ENCODE measurements around the gene TNFSF11. TPM values are rescaled to one million over a fixed set of nuclear protein-coding genes. Genes with fewer than 3 reads are reported as not detected.

TNFSF11 gene, protein sequence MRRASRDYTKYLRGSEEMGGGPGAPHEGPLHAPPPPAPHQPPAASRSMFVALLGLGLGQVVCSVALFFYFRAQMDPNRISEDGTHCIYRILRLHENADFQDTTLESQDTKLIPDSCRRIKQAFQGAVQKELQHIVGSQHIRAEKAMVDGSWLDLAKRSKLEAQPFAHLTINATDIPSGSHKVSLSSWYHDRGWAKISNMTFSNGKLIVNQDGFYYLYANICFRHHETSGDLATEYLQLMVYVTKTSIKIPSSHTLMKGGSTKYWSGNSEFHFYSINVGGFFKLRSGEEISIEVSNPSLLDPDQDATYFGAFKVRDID
- total RNA-seq (2012; rRNA removed) = 0.51 TPM in 1 of 2 replicates, not detected in the other

DNA sequence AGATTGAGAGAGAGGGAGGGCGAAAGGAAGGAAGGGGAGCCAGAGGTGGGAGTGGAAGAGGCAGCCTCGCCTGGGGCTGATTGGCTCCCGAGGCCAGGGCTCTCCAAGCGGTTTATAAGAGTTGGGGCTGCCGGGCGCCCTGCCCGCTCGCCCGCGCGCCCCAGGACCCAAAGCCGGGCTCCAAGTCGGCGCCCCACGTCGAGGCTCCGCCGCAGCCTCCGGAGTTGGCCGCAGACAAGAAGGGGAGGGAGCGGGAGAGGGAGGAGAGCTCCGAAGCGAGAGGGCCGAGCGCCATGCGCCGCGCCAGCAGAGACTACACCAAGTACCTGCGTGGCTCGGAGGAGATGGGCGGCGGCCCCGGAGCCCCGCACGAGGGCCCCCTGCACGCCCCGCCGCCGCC, at the start of gene TNFSF11:
Gene TNFSF11, plus strand, starts transcription at position 142 of the 400 bp plus-strand sequence. Its CDS starts 152 bp downstream, at position 294.
- H3K9ac ChIP-seq (ENCODE audit: low read depth, low read length) = no peak within 1 kb of the TSS

DNA sequence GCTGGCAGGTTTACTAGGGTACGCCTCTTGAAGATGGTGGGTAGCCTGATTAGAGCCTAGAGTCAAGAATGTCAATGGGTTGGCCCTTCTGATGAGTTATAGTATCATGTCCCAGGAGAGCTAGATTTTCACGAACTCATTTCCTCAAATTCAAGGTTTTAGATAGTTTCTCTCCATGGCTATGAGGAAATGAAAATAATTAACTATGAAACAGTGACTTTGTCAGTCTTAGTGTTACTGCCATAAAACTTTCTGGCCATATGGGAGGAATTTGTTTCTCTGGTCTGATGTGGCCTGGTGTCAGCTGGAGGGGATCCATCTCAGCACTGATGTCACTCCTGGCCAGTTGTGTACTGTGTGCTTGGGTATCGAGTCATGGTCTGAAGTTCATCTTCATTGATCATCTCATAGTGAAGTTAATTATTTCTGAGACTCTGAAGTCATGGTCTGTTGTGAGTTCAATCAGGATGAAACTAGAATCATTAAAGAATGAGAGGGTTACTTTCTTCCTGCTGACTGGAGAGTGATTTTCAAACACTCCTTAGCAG, 49.4 kb upstream of the TNFSF11 start:
- H3K9ac ChIP-seq (ENCODE audit: low read depth, low read length) = no peak overlapping the region
- H3K36me3 ChIP-seq (ENCODE audit: insufficient read depth, low read length) = no peaks in the 10 kb centered on the region
- H3K4me2 ChIP-seq (ENCODE audit: low read length) = no peak overlapping the region
- H3K4me1 ChIP-seq (ENCODE audit: control insufficient read depth, insufficient read depth, low read length) = no peaks in the 10 kb centered on the region
- no peaks in the 10 kb centered on the region for H3K9me3 ChIP-seq (replicated peaks; ENCODE audit: low read length)
- no peak overlapping the region for H3K4me3 ChIP-seq (ENCODE audit: low read length)
- peaks cover 25% of the 10 kb centered on the region for H3K27me3 ChIP-seq (ENCODE audit: control insufficient read depth, insufficient read depth, low read length)

More for the DNA sequence above, at the start of gene TNFSF11:
- Histone ChIP-seq H3K27me3 (ENCODE audit: control insufficient read depth, insufficient read depth, low read length) (peaks cover 73% of the 10 kb centered on the region), H3K4me2 (ENCODE audit: low read length) (peak within 1 kb of the TSS; percentile 68), H3K36me3 (ENCODE audit: insufficient read depth, low read length) (no peaks in the 10 kb centered on the region), H3K4me1 (ENCODE audit: control insufficient read depth, insufficient read depth, low read length) (peaks cover 9% of the 10 kb centered on the region), H3K4me3 (ENCODE audit: low read length) (peak within 1 kb of the TSS; percentile 59), H3K9me3 (replicated peaks; ENCODE audit: low read length) (peaks cover 3% of the 10 kb centered on the region)

DNA sequence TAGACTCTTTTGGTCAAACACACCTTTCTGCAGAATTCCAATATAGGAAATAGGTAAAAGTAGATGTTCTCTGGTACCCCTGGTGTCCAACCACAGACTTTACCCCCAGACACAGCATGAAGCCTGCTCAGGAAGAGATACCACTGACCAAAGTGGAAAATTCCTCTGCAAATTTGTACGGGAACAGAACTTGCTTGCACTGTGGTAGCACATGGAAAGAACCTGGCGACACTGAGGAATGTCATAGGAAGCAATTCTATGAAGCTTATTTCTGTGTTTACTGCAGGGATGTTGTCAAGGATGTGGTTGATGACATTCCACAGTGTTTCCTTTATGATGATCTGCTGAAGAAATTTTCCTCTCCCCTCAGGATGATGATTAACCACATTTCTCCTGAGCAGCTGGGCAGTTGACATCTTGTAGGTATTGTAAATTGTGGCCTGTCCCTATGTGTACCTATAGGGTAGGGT, 48.9 kb upstream of the TNFSF11 start:
- peaks cover 21% of the 10 kb centered on the region for H3K27me3 ChIP-seq (ENCODE audit: control insufficient read depth, insufficient read depth, low read length)
- no peak overlapping the region for H3K9ac ChIP-seq (ENCODE audit: low read depth, low read length)
- no peaks in the 10 kb centered on the region for H3K9me3 ChIP-seq (replicated peaks; ENCODE audit: low read length)
- no peak overlapping the region for H3K4me3 ChIP-seq (ENCODE audit: low read length)
- H3K4me1 ChIP-seq (ENCODE audit: control insufficient read depth, insufficient read depth, low read length) = no peaks in the 10 kb centered on the region
- H3K4me2 ChIP-seq (ENCODE audit: low read length) = no peak overlapping the region
- H3K36me3 ChIP-seq (ENCODE audit: insufficient read depth, low read length) = no peaks in the 10 kb centered on the region

DNA sequence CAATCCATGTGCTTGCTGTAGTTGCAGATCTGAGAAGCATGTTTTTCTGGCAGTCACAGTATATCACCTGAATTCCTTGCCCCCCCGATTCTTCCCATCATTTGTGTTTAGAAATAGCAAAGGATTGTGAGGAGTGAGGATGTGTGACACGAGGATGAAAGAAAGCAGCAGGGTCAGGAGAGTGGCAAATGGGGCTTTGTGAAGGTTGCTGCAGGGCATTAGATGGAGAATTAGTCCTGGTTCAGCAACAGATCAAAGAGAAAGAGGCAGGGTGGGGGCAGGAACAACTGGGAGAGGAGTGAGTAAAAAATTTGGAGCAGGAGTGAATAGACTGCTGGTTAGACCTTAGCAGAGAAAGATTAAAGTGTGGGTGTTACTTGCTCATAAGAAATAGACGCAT, 47.7 kb upstream of the TNFSF11 start:
- Histone ChIP-seq H3K9me3 (replicated peaks; ENCODE audit: low read length) (no peaks in the 10 kb centered on the region), H3K4me1 (ENCODE audit: control insufficient read depth, insufficient read depth, low read length) (no peaks in the 10 kb centered on the region), H3K36me3 (ENCODE audit: insufficient read depth, low read length) (no peaks in the 10 kb centered on the region), H3K4me2 (ENCODE audit: low read length) (no peak overlapping the region), H3K4me3 (ENCODE audit: low read length) (no peak overlapping the region), H3K9ac (ENCODE audit: low read depth, low read length) (no peak overlapping the region), H3K27me3 (ENCODE audit: control insufficient read depth, insufficient read depth, low read length) (peaks cover 28% of the 10 kb centered on the region)

DNA sequence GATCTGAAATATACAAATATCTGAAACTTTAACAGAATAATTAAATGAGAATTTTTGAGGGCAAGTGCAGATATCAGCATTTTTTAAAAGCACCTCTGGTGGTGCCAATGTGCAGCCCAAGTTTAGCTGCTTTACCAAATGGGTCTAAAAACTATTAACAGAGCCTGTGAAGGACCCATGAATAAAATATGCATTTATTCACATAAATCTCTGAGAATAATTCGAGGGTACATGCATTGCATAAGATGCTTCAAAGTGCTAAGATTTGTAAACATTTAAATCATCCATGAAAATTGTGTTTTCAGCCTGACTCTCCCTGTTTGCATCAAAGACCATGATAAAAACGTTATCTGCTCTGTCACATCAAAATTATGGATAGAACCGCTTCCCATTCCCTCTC, 47.1 kb upstream of the TNFSF11 start:
- Histone ChIP-seq H3K27me3 (ENCODE audit: control insufficient read depth, insufficient read depth, low read length) (peaks cover 31% of the 10 kb centered on the region), H3K36me3 (ENCODE audit: insufficient read depth, low read length) (no peaks in the 10 kb centered on the region), H3K4me2 (ENCODE audit: low read length) (no peak overlapping the region), H3K9me3 (replicated peaks; ENCODE audit: low read length) (no peaks in the 10 kb centered on the region), H3K9ac (ENCODE audit: low read depth, low read length) (no peak overlapping the region), H3K4me1 (ENCODE audit: control insufficient read depth, insufficient read depth, low read length) (no peaks in the 10 kb centered on the region), H3K4me3 (ENCODE audit: low read length) (no peak overlapping the region)

DNA sequence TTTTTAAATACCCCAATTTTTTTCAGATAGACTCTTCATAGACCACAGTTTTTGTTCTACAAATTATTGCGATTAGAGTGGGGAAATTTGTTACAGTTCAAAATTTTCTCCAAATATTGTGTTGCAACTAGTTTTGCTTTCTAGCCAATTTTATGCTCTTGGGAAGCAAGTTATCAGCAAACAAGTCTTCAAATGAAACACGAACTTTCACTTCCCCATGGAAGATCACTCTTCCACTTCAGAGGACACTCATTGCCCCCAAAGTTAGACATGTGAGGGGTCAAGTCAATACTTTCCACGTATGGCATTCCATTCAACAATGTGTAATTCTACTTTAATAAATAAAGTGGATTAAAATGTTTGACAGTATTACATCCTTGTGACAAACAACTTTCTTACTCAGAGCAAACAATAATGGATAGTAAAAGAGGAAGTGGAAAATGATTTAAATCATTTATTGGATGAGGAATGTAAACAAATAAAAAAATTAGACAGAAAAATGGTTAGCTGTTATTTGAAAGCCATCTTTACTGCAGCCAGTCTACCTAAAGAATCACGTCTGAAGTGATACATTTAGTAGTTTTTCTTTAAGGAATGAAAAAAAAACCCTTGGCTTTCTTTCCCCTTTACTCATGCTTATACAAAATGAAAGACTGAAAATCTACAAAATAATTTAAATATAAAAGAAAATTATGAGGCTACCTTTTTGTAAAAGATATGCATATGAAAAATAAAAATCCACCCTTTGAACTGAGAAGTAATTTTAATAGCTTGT, 41.2 kb upstream of the TNFSF11 start:
- no peaks in the 10 kb centered on the region for H3K36me3 ChIP-seq (ENCODE audit: insufficient read depth, low read length)
- H3K4me2 ChIP-seq (ENCODE audit: low read length) = no peak overlapping the region
- no peaks in the 10 kb centered on the region for H3K9me3 ChIP-seq (replicated peaks; ENCODE audit: low read length)
- H3K4me3 ChIP-seq (ENCODE audit: low read length) = no peak overlapping the region
- no peak overlapping the region for H3K9ac ChIP-seq (ENCODE audit: low read depth, low read length)
- H3K4me1 ChIP-seq (ENCODE audit: control insufficient read depth, insufficient read depth, low read length) = no peaks in the 10 kb centered on the region
- peaks cover 19% of the 10 kb centered on the region for H3K27me3 ChIP-seq (ENCODE audit: control insufficient read depth, insufficient read depth, low read length)

DNA sequence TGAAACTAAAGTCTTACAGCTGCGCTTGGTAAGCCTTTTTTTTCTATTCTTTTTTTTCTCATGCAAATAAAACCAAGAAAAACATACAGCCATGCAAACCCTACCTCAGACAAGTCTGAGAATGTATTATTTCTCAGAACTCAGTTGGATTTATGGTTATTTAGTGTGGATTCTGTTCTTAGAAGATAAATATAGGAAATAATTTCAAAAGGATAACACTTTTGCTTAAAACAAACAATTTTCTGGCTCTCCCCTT, 40.7 kb upstream of the TNFSF11 start:
- no peaks in the 10 kb centered on the region for H3K36me3 ChIP-seq (ENCODE audit: insufficient read depth, low read length)
- no peak overlapping the region for H3K9ac ChIP-seq (ENCODE audit: low read depth, low read length)
- H3K4me3 ChIP-seq (ENCODE audit: low read length) = no peak overlapping the region
- no peaks in the 10 kb centered on the region for H3K4me1 ChIP-seq (ENCODE audit: control insufficient read depth, insufficient read depth, low read length)
- H3K4me2 ChIP-seq (ENCODE audit: low read length) = no peak overlapping the region
- H3K27me3 ChIP-seq (ENCODE audit: control insufficient read depth, insufficient read depth, low read length) = peaks cover 23% of the 10 kb centered on the region
- no peaks in the 10 kb centered on the region for H3K9me3 ChIP-seq (replicated peaks; ENCODE audit: low read length)

DNA sequence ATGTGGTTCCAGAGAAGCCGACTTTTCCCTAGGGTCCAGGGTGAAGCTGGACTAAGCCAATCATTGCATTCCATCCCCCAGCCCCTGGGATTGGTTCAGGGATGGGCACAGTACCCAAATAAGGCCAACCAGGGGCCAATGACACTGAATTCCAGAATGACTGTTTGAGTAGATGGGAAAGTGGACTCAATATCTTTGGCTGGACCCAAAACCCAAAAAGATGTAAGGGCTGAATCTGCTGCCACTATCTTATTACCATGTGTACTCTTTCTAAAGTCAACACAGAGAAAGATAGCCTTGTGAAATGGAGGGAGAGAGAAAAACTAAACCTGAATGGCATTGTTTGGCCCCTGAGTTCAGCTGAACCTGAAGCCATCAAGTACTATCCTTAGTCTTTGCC, 39.2 kb upstream of the TNFSF11 start:
- H3K9me3 ChIP-seq (replicated peaks; ENCODE audit: low read length) = no peaks in the 10 kb centered on the region
- H3K4me1 ChIP-seq (ENCODE audit: control insufficient read depth, insufficient read depth, low read length) = no peaks in the 10 kb centered on the region
- H3K9ac ChIP-seq (ENCODE audit: low read depth, low read length) = no peak overlapping the region
- H3K36me3 ChIP-seq (ENCODE audit: insufficient read depth, low read length) = no peaks in the 10 kb centered on the region
- H3K27me3 ChIP-seq (ENCODE audit: control insufficient read depth, insufficient read depth, low read length) = peaks cover 23% of the 10 kb centered on the region
- no peak overlapping the region for H3K4me3 ChIP-seq (ENCODE audit: low read length)
- H3K4me2 ChIP-seq (ENCODE audit: low read length) = no peak overlapping the region

DNA sequence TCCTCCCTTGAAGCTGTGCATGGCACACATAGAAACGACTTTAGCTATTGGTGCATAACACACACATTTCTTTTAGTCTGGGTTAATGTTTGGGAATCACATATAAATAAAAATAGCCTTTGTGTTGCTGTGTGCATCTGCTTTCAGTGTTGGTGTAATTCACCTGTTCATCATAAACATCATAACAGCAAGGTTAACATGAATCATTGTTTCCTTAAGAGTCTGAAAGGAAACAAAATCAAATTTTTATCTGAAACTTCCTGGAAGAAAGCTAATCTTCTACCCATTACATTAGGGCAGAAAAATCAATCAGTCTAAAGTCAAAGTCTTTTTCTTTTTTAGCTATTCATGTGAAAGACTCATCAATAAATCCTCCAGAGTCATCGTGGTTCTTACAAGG, 35.0 kb upstream of the TNFSF11 start:
- Histone ChIP-seq H3K36me3 (ENCODE audit: insufficient read depth, low read length) (no peaks in the 10 kb centered on the region), H3K27me3 (ENCODE audit: control insufficient read depth, insufficient read depth, low read length) (peaks cover 9% of the 10 kb centered on the region), H3K9ac (ENCODE audit: low read depth, low read length) (no peak overlapping the region), H3K4me2 (ENCODE audit: low read length) (no peak overlapping the region), H3K4me1 (ENCODE audit: control insufficient read depth, insufficient read depth, low read length) (no peaks in the 10 kb centered on the region), H3K4me3 (ENCODE audit: low read length) (no peak overlapping the region), H3K9me3 (replicated peaks; ENCODE audit: low read length) (no peaks in the 10 kb centered on the region)

DNA sequence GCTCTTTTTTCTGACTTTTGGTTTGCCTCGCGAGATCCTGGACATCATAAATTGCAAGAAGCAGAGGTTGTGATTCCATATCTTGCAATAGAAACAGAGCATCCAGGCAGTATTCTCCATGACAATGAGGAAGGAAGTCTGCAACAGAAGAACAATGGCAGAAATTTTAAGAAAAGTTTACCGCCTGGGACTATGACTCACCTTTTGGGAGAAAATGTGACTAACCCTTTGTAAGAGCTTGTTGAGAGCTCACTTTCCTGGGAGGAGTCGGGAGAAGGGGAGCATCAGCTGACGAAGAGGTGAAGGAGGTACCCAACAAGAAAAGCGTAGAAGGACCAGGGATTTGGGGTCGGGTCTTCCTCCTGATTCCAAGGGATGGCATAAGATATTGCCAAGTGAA, 34.3 kb upstream of the TNFSF11 start:
- Histone ChIP-seq H3K27me3 (ENCODE audit: control insufficient read depth, insufficient read depth, low read length) (peaks cover 14% of the 10 kb centered on the region), H3K4me1 (ENCODE audit: control insufficient read depth, insufficient read depth, low read length) (no peaks in the 10 kb centered on the region), H3K9ac (ENCODE audit: low read depth, low read length) (no peak overlapping the region), H3K9me3 (replicated peaks; ENCODE audit: low read length) (no peaks in the 10 kb centered on the region), H3K4me3 (ENCODE audit: low read length) (no peak overlapping the region), H3K4me2 (ENCODE audit: low read length) (no peak overlapping the region), H3K36me3 (ENCODE audit: insufficient read depth, low read length) (no peaks in the 10 kb centered on the region)

DNA sequence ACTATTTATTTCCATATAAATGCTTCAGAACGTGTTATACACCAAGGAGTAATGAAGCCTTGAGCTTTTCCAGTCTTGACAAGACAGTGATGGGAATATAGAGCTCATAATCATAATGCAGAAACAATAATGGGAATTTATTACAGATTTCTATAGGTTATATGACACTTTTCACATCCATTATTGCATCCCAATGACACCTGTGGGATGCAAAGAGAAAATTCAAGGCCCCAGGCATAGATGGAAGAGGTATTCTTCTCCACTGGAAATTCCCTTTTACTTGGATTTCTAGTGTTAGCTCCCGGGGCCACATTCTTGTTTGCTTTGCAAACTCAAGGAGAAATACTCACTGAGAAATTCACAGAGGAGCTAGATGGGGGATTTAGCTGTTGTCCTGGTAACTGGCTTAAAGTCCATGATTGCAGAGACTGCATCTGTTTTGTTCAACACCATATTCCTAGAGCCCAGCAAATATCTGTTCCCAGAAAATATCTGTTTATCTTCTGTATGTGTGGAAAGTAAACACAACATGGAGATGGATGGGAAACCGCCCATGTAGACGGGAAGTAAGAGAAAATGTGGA, 30.6 kb upstream of the TNFSF11 start:
- Histone ChIP-seq H3K4me3 (ENCODE audit: low read length) (no peak overlapping the region), H3K9me3 (replicated peaks; ENCODE audit: low read length) (no peaks in the 10 kb centered on the region), H3K4me2 (ENCODE audit: low read length) (no peak overlapping the region), H3K36me3 (ENCODE audit: insufficient read depth, low read length) (no peaks in the 10 kb centered on the region), H3K9ac (ENCODE audit: low read depth, low read length) (no peak overlapping the region), H3K4me1 (ENCODE audit: control insufficient read depth, insufficient read depth, low read length) (no peaks in the 10 kb centered on the region), H3K27me3 (ENCODE audit: control insufficient read depth, insufficient read depth, low read length) (peaks cover 6% of the 10 kb centered on the region)
